H9 (cell line): ENCODE results near the gene DNAJC1. TPM values are rescaled to one million over a fixed set of nuclear protein-coding genes. Genes with fewer than 3 reads are reported as not detected.

Experiments used
- DNase-seq: peaks from one replicate; pipeline ENCODE4 v3.0.0-alpha.2; 2017
- H2AFZ ChIP-seq: one replicate; pipeline ENCODE4 v1.6.1; 2013; ENCODE audit warnings: mild to moderate bottlenecking, low read length, control low read depth, moderate library complexity
- H2AK5ac ChIP-seq: 2 replicates; pipeline ENCODE4 v1.6.1; 2013; ENCODE audit warnings: low read length, control low read depth, mixed read lengths; ENCODE audit not compliant: insufficient read length
- H2BK120ac ChIP-seq: one replicate; pipeline ENCODE4 v1.6.1; 2013; ENCODE audit warnings: low read depth, mild to moderate bottlenecking, low read length, control low read depth, inconsistent platforms; ENCODE audit not compliant: poor library complexity, severe bottlenecking
- H2BK12ac ChIP-seq: 2 replicates; pipeline ENCODE4 v1.6.1; 2013; ENCODE audit warnings: low read length, control low read depth, mixed read lengths, low read depth; ENCODE audit not compliant: insufficient read length
- H2BK15ac ChIP-seq: 2 replicates; pipeline ENCODE4 v1.6.1; 2013; ENCODE audit warnings: low read depth, low read length, control low read depth
- H2BK20ac ChIP-seq: one replicate; pipeline ENCODE4 v1.6.1; 2013; ENCODE audit warnings: low read depth, mild to moderate bottlenecking, low read length, control low read depth, inconsistent platforms; ENCODE audit not compliant: poor library complexity, severe bottlenecking
- H2BK5ac ChIP-seq: 2 replicates; pipeline ENCODE4 v1.6.1; 2013; ENCODE audit warnings: low read length, control low read depth, mixed read lengths; ENCODE audit not compliant: insufficient read length
- H3K14ac ChIP-seq: 2 replicates; pipeline ENCODE4 v1.6.1; 2013; ENCODE audit warnings: low read length, control low read depth; ENCODE audit not compliant: insufficient read depth
- H3K18ac ChIP-seq: 2 replicates; pipeline ENCODE4 v1.6.1; 2013; ENCODE audit warnings: low read depth, mild to moderate bottlenecking, mixed read lengths, low read length, control low read depth; ENCODE audit not compliant: insufficient read length
- H3K23ac ChIP-seq: 2 replicates; pipeline ENCODE4 v1.6.1; 2013; ENCODE audit warnings: low read length, control low read depth, mixed read lengths, low read depth; ENCODE audit not compliant: insufficient read length
- H3K23me2 ChIP-seq: 2 replicates; pipeline ENCODE4 v1.6.1; 2013; ENCODE audit warnings: low read depth, mild to moderate bottlenecking, mixed read lengths, low read length, control low read depth; ENCODE audit not compliant: insufficient read length, poor library complexity, severe bottlenecking
- H3K27ac ChIP-seq: 2 replicates; pipeline ENCODE4 v1.5.1; 2013; ENCODE audit warnings: low read length, control low read depth, mixed read lengths, low read depth; ENCODE audit not compliant: insufficient read length
- H3K27me3 ChIP-seq: 2 replicates; pipeline ENCODE4 v1.6.1; 2013; ENCODE audit warnings: low read length, control low read depth, inconsistent platforms; ENCODE audit not compliant: insufficient read depth
- H3K4ac ChIP-seq: 2 replicates; pipeline ENCODE4 v1.6.1; 2013; ENCODE audit warnings: low read depth, mild to moderate bottlenecking, control low read depth, inconsistent platforms, low read length, moderate library complexity
- H3K4me1 ChIP-seq: 2 replicates; pipeline ENCODE4 v1.6.1; 2013; ENCODE audit warnings: low read length, control low read depth, inconsistent platforms; ENCODE audit not compliant: insufficient read depth
- H3K4me2 ChIP-seq: 2 replicates; pipeline ENCODE4 v1.6.1; 2013; ENCODE audit warnings: low read length, control low read depth, mixed read lengths; ENCODE audit not compliant: insufficient read length, insufficient read depth
- H3K56ac ChIP-seq: 2 replicates; pipeline ENCODE4 v1.6.1; 2013; ENCODE audit warnings: low read depth, mild to moderate bottlenecking, mixed read lengths, low read length, control low read depth; ENCODE audit not compliant: insufficient read length
- H3K79me1 ChIP-seq: 2 replicates; pipeline ENCODE4 v1.6.1; 2013; ENCODE audit warnings: low read depth, mild to moderate bottlenecking, moderate library complexity, low read length, control low read depth, inconsistent platforms; ENCODE audit not compliant: insufficient read depth, poor library complexity, severe bottlenecking
- H3K79me2 ChIP-seq: 2 replicates; pipeline ENCODE4 v1.6.1; 2013; ENCODE audit warnings: low read length, control low read depth, inconsistent platforms; ENCODE audit not compliant: insufficient read depth
- H3K9ac ChIP-seq: 2 replicates; pipeline ENCODE4 v1.6.1; 2013; ENCODE audit warnings: low read length, control low read depth, mixed read lengths; ENCODE audit not compliant: insufficient read length; ENCODE audit errors: extremely low read depth
- H3K9me3 ChIP-seq: one replicate; pipeline ENCODE4 v1.6.1; 2013; ENCODE audit warnings: low read depth, low read length, inconsistent platforms; ENCODE audit not compliant: control insufficient read depth
- H3T11ph ChIP-seq: one replicate; pipeline ENCODE4 v1.6.1; 2013; ENCODE audit warnings: mild to moderate bottlenecking, low read length, control low read depth, inconsistent platforms
- H4K20me1 ChIP-seq: one replicate; pipeline ENCODE4 v1.6.1; 2013; ENCODE audit not compliant: control insufficient read depth, insufficient read length, insufficient read depth
- H4K5ac ChIP-seq: 2 replicates; pipeline ENCODE4 v1.6.1; 2013; ENCODE audit warnings: low read depth, mild to moderate bottlenecking, mixed read lengths, low read length, control low read depth; ENCODE audit not compliant: insufficient read length
- H4K8ac ChIP-seq: replicated peaks from 2 replicates; pipeline ENCODE4 v1.6.1; 2013; ENCODE audit warnings: low read length, control low read depth, mixed read lengths, low read depth; ENCODE audit not compliant: insufficient read length
- H4K91ac ChIP-seq: 2 replicates; pipeline ENCODE4 v1.6.1; 2013; ENCODE audit warnings: low read depth, mild to moderate bottlenecking, moderate library complexity, mixed read lengths, low read length, control low read depth; ENCODE audit not compliant: insufficient read length
- H3K27ac Mint-ChIP-seq, 3 experiments: 2 replicates in 2 of 3; 3 replicates in 1 of 3; pipeline ENCODE4 v1.8.0; 2020 to 2021; ENCODE audit warnings: mixed read lengths in 3 of 3, mild to moderate bottlenecking in 1 of 3, moderate library complexity in 1 of 3
- H3K27me3 Mint-ChIP-seq: 2 replicates; pipeline ENCODE4 v1.8.0; 2021; ENCODE audit warnings: low read depth, mild to moderate bottlenecking, moderate library complexity, mixed read lengths
- H3K36me3 Mint-ChIP-seq, 3 experiments: 2 replicates in 2 of 3; 3 replicates in 1 of 3; pipeline ENCODE4 v1.8.0; 2020 to 2021; ENCODE audit warnings: low read depth in 3 of 3, mixed read lengths in 3 of 3; ENCODE audit not compliant: insufficient read depth in 1 of 3
- H3K4me1 Mint-ChIP-seq, 2 experiments: 2 replicates each; pipeline ENCODE4 v1.8.0; 2020; ENCODE audit warnings: mixed read lengths in 2 of 2
- H3K4me3 Mint-ChIP-seq, 2 experiments: 2 replicates in 1 of 2; 3 replicates in 1 of 2; pipeline ENCODE4 v1.8.0; 2020 to 2021; ENCODE audit warnings: mild to moderate bottlenecking in 2 of 2, mixed read lengths in 2 of 2, moderate library complexity in 1 of 2
- H3K9me3 Mint-ChIP-seq, 2 experiments: 2 replicates in 1 of 2; 3 replicates in 1 of 2; pipeline ENCODE4 v1.8.0; 2020; ENCODE audit warnings: mild to moderate bottlenecking in 2 of 2, mixed read lengths in 2 of 2, moderate library complexity in 1 of 2
- CTCF ChIP-seq: fragments of 200-600 bp; sonication (generic); conservative IDR thresholded peaks from 3 replicates; pipeline ENCODE4 v1.8.0; 2021; ENCODE audit warnings: antibody characterized with exemption, mild to moderate bottlenecking
- WGBS: extraction: QIAGEN DNeasy Blood & Tissue Kit; methylation state at CpG from one replicate; pipeline ENCODE4 v1.1.7; 2013; ENCODE audit warnings: missing lambda C conversion rate, low lambda C conversion rate, mixed read lengths; ENCODE audit not compliant: insufficient read length; ENCODE audit errors: extremely low coverage; 5-methylcytosine and 5-hydroxymethylcytosine counted together
- total RNA-seq: library from RNA; stranded (reverse); gene quantifications from 2 replicates; pipeline ENCODE4 v1.2.1, GENCODE V29; 2021

DNAJC1 gene
- total RNA-seq, 1 experiment from 2014 or later = 11.2 TPM

GRCh38 chr10:21985541-21985940 lies 18.0 kb downstream of the DNAJC1 start:
- Histone ChIP-seq H4K5ac (no peak overlapping the region), H3K79me1 (no peaks in the 10 kb centered on the region), H3K4me1 (no peaks in the 10 kb centered on the region), H2AFZ (no peak overlapping the region), H2AK5ac (no peak overlapping the region), H2BK20ac (no peak overlapping the region), H3K14ac (no peak overlapping the region), H3K9me3 (no peaks in the 10 kb centered on the region), H4K20me1 (no peaks in the 10 kb centered on the region), H3K4ac (no peak overlapping the region), H3K27ac (no peak overlapping the region), H2BK120ac (no peak overlapping the region), H3K23ac (no peak overlapping the region), H3T11ph (no peak overlapping the region), H4K91ac (no peak overlapping the region), H4K8ac (no peak overlapping the region), H2BK15ac (no peak overlapping the region), H2BK12ac (no peak overlapping the region), H3K9ac (no peak overlapping the region), H3K18ac (no peak overlapping the region), H3K56ac (no peak overlapping the region), H3K4me2 (no peak overlapping the region), H3K79me2 (no peaks in the 10 kb centered on the region), H3K27me3 (no peaks in the 10 kb centered on the region), H2BK5ac (no peak overlapping the region), H3K23me2 (no peaks in the 10 kb centered on the region)
- Mint-ChIP-seq H3K27me3 (no peaks in the 10 kb centered on the region), H3K4me1 (peaks cover 10 to 15% of the 10 kb centered on the region in 2 experiments), H3K27ac (no peak overlapping the region), H3K4me3 (no peak overlapping the region), H3K36me3 (peaks cover 3 to 4% (median 3%) of the 10 kb centered on the region in 3 experiments; a peak in 1 of 7 replicates), H3K9me3 (peaks cover 0 to 3% of the 10 kb centered on the region in 2 experiments; a peak in 3 of 5 replicates)
- no CpG with 5 or more reads among the region's 1 CpG for WGBS
- no peak for TF ChIP-seq CTCF
- DNase-seq = no peak
